Mesenteric fat pad (tissue), 1 donor: Measurements from ENCODE around the gene NF2. TPM values are rescaled to one million over a fixed set of nuclear protein-coding genes. Genes with fewer than 3 reads are reported as not detected.
"Not testable (repeated sequence)": the region's sequence is repeated elsewhere in the genome, so short reads cannot be mapped to it uniquely, and the experiment has no call there.

ENCODE experiments used
- DNase-seq: peaks from one replicate; pipeline ENCODE4 v3.0.0-alpha.2; 2020; ENCODE audit warnings: low spot score
- long read RNA-seq: library from polyadenylated mRNA; unstranded; transcript quantifications from one replicate; pipeline ENCODE4 v2.0.0, GENCODE V29; 2020
- total RNA-seq: library from RNA; stranded (reverse); fragmentation: NEBNext Ultra II Directional; extraction: Animal tissue kit (Norgen Biotek cat#: 25700); gene quantifications from one replicate; pipeline ENCODE4 v1.2.1, GENCODE V29; 2021
- donor health status: DM: yes; HTN: yes; CAD: no.

The NF2 gene
- total RNA-seq: 34.1 TPM
- long read RNA-seq, full-length matches to known transcripts: 37 of 91 reads
- long read RNA-seq, partial matches to known transcripts: 10 of 91 reads
- long read RNA-seq, other reads (novel, unspliced or antisense): 44 of 91 reads

GRCh38 chr22:29603358-29604075 is at the start of gene NF2:
TSS of gene NF2 (plus strand) at chr22:29603633. CDS start at chr22:29603999, 366 bp downstream.
- DNase-seq: peak; percentile 99

- DNase-seq: no peak
Observed at GRCh38 chr22:29555065-29555644, 48.3 kb upstream of the NF2 start.

GRCh38 chr22:29559030-29559429 is 44.4 kb upstream of the NF2 start:
- no peak for DNase-seq

- no peak for DNase-seq
Observed at GRCh38 chr22:29559853-29560252, 43.6 kb upstream of the NF2 start.

- no peak for DNase-seq
Observed at GRCh38 chr22:29563652-29564460, 39.6 kb upstream of the NF2 start.

GRCh38 chr22:29566513-29566912 is 36.9 kb upstream of the NF2 start:
- not testable (repeated sequence) for DNase-seq

- no peak for DNase-seq
Observed at GRCh38 chr22:29567338-29567737, 36.1 kb upstream of the NF2 start.

GRCh38 chr22:29569011-29569678 is 34.3 kb upstream of the NF2 start:
- no peak for DNase-seq

- no peak for DNase-seq
Observed at GRCh38 chr22:29570456-29570855, 33.0 kb upstream of the NF2 start.

GRCh38 chr22:29570912-29571549 is 32.4 kb upstream of the NF2 start:
- DNase-seq: no peak

- no peak for DNase-seq
Observed at GRCh38 chr22:29574762-29575450, 28.5 kb upstream of the NF2 start.

- no peak for DNase-seq
Observed at GRCh38 chr22:29578462-29579200, 24.8 kb upstream of the NF2 start.

GRCh38 chr22:29580200-29580810 is 23.1 kb upstream of the NF2 start:
- no peak for DNase-seq

- DNase-seq: no peak
Observed at GRCh38 chr22:29581799-29582198, 21.6 kb upstream of the NF2 start.

GRCh38 chr22:29584975-29585374 is 18.5 kb upstream of the NF2 start:
- no peak for DNase-seq

GRCh38 chr22:29586193-29586705 is 17.2 kb upstream of the NF2 start:
- DNase-seq: not testable (repeated sequence)

- DNase-seq: no peak
Observed at GRCh38 chr22:29587938-29588699, 15.3 kb upstream of the NF2 start.

GRCh38 chr22:29593923-29594322 is 9.5 kb upstream of the NF2 start:
- DNase-seq: no peak
